Upper lobe of left lung (tissue), 6 donors: ENCODE measurements around the gene HEATR3. TPM values are rescaled to one million over a fixed set of nuclear protein-coding genes. Genes with fewer than 3 reads are reported as not detected.

ENCODE experiments used
- ATAC-seq, 2 donors: fragments of 200-7000 bp; cut with Tn5 transposase; one replicate each; pipeline ENCODE4 v1.9.1; 2022; ENCODE audit warnings: mild to moderate bottlenecking in 2 of 2, moderate library complexity in 2 of 2; ENCODE audit not compliant: low FRiP score in 2 of 2
- DNase-seq, 2 donors: peaks; one replicate each; pipeline ENCODE4 v3.0.0-alpha.2; 2019 to 2020
- H3K27ac ChIP-seq, 4 donors: fragments of 200-600 bp; sonication (generic); one replicate each; pipeline ENCODE4 v1.5.1; 2016 to 2019
- H3K27me3 ChIP-seq, 4 donors: fragments of 200-600 bp; sonication (generic); one replicate each; pipeline ENCODE4 v1.5.1; 2017 to 2019
- H3K36me3 ChIP-seq, 4 donors: fragments of 200-600 bp; sonication (generic); one replicate each; pipeline ENCODE4 v1.5.1; 2016 to 2019
- H3K4me1 ChIP-seq, 4 donors: fragments of 200-600 bp; sonication (generic); one replicate each; pipeline ENCODE4 v1.5.1; 2018 to 2019
- H3K4me3 ChIP-seq, 4 donors: fragments of 200-600 bp; sonication (generic); one replicate each; pipeline ENCODE4 v1.5.1; 2017 to 2019; ENCODE audit warnings: mild to moderate bottlenecking in 2 of 4, moderate library complexity in 1 of 4
- H3K9me3 ChIP-seq, 4 donors: fragments of 200-600 bp; sonication (generic); one replicate each; pipeline ENCODE4 v1.5.1; 2018 to 2019
- CTCF ChIP-seq, 6 experiments: fragments of 450-650 bp in 4 of 6; fragments of 200-600 bp in 2 of 6; sonication (generic) in 2 of 6; IDR thresholded peaks; one replicate each; pipeline ENCODE4 v1.5.1; 2016 to 2019; ENCODE audit warnings: antibody characterized with exemption in 6 of 6
- EP300 ChIP-seq, 4 donors: sonication (generic); formaldehyde crosslinking; IDR thresholded peaks; one replicate each; pipeline ENCODE4 v1.5.1; 2017; ENCODE audit warnings: antibody characterized with exemption in 4 of 4, control low read depth in 2 of 4
- POLR2A ChIP-seq, 4 donors: fragments of 450-650 bp; IDR thresholded peaks; one replicate each; pipeline ENCODE4 v1.5.1; 2016 to 2017; ENCODE audit warnings: antibody characterized with exemption in 4 of 4, mild to moderate bottlenecking in 2 of 4
- POLR2AphosphoS5 ChIP-seq, 2 donors: sonication (generic); formaldehyde crosslinking; IDR thresholded peaks; one replicate each; pipeline ENCODE4 v1.5.1; 2017; ENCODE audit warnings: antibody characterized with exemption in 2 of 2
- WGBS, 2 donors: methylation state at CpG; one replicate each; pipeline ENCODE4 v1.1.5; 2017 to 2018; 5-methylcytosine and 5-hydroxymethylcytosine counted together
- total RNA-seq, 6 donors: library from RNA; depleted of rRNA in 4 of 6; stranded (reverse); fragments of >200 nt in 4 of 6; gene quantifications; one replicate each; pipeline versions ENCODE4 v1.1.0 to v1.2.1, GENCODE V29; 2016 to 2021
- donor health status: DM: no; HTN: no; CAD: no; lungs with moderate emphysema.
- donor health status: DM: no; HTN: yes; CAD: no; lungs with severe emphysema.

The HEATR3 gene
- total RNA-seq, 6 donors from 2014 or later = 15.0 to 59.7 (median 25.1) TPM

GRCh38 chr16:50059669-50060068, 6.1 kb upstream of the HEATR3 start:
- TF ChIP-seq POLR2AphosphoS5 (IDR thresholded peaks at IDR 0.05) (no peak), EP300 (IDR thresholded peaks at IDR 0.05) (no peak), POLR2A (IDR thresholded peaks at IDR 0.05) (no peak), CTCF (IDR thresholded peaks at IDR 0.05) (no peak)
- 78 to 85% methylated on average over 3 of the region's 3 CpGs for WGBS, 2 donors

GRCh38 chr16:50061326-50061725, 4.4 kb upstream of the HEATR3 start:
- Histone ChIP-seq H3K4me1 (peaks cover 0 to 5% (median 1%) of the 10 kb centered on the region in 4 donors), H3K9me3 (peaks cover 4 to 9% (median 5%) of the 10 kb centered on the region in 4 donors), H3K27me3 (no peaks in the 10 kb centered on the region), H3K27ac (no peak overlapping the region), H3K4me3 (no peak overlapping the region), H3K36me3 (no peaks in the 10 kb centered on the region)
- 0 to 97% methylated on average over 1 of the region's 1 CpG for WGBS, 2 donors
- ATAC-seq (no peak), DNase-seq (no peak)
- TF ChIP-seq CTCF (IDR thresholded peaks at IDR 0.05) (no peak), POLR2AphosphoS5 (IDR thresholded peaks at IDR 0.05) (no peak), EP300 (IDR thresholded peaks at IDR 0.05) (no peak), POLR2A (IDR thresholded peaks at IDR 0.05) (no peak)

More at GRCh38 chr16:50059669-50060068, 6.1 kb upstream of the HEATR3 start:
- ATAC-seq = no peak
- no peaks in the 10 kb centered on the region for H3K4me1 ChIP-seq
- no peak overlapping the region for H3K4me3 ChIP-seq
- no peak overlapping the region for H3K27ac ChIP-seq
- no peaks in the 10 kb centered on the region for H3K27me3 ChIP-seq
- no peak for DNase-seq
- H3K9me3 ChIP-seq = peaks cover 7 to 15% (median 13%) of the 10 kb centered on the region in 4 donors
- no peaks in the 10 kb centered on the region for H3K36me3 ChIP-seq

- Histone ChIP-seq H3K9me3 (no peaks in the 10 kb centered on the region), H3K4me3 (peak overlapping the region in 3 of 4 donors; percentile 90 to 99 (median 99)), H3K27me3 (no peaks in the 10 kb centered on the region), H3K4me1 (peaks cover 21 to 27% (median 22%) of the 10 kb centered on the region in 4 donors), H3K27ac (peak overlapping the region; percentile 91 to 98 (median 94)), H3K36me3 (peaks cover 0 to 12% (median 7%) of the 10 kb centered on the region in 4 donors)
- DNase-seq (no peak), ATAC-seq (no peak)
- TF ChIP-seq POLR2A (IDR thresholded peaks at IDR 0.05) = no peak
- TF ChIP-seq CTCF (IDR thresholded peaks at IDR 0.05) = no peak
- no peak for TF ChIP-seq EP300 (IDR thresholded peaks at IDR 0.05)
- TF ChIP-seq POLR2AphosphoS5 (IDR thresholded peaks at IDR 0.05) = no peak
- WGBS, 2 donors = 83 to 86% methylated on average over 8 of the region's 8 CpGs
Measured at GRCh38 chr16:50065241-50065623, 538 bp upstream of the HEATR3 start.

GRCh38 chr16:50066482-50067289, 916 bp downstream of the HEATR3 start:
- H3K36me3 ChIP-seq = peaks cover 0 to 21% (median 15%) of the 10 kb centered on the region in 4 donors
- peak overlapping the region; percentile 91 to 98 (median 94) for H3K27ac ChIP-seq
- no peak for DNase-seq
- TF ChIP-seq POLR2AphosphoS5 (IDR thresholded peaks at IDR 0.05) (no peak), POLR2A (IDR thresholded peaks at IDR 0.05) (peak in 1 of 4 donors; percentile 25), CTCF (IDR thresholded peaks at IDR 0.05) (peak in 1 of 6 experiments; percentile 66), EP300 (IDR thresholded peaks at IDR 0.05) (no peak)
- peaks cover 21 to 27% (median 23%) of the 10 kb centered on the region in 4 donors for H3K4me1 ChIP-seq
- 32 to 56% methylated on average over 15 to 27 of the region's 34 CpGs for WGBS, 2 donors
- no peaks in the 10 kb centered on the region for H3K27me3 ChIP-seq
- H3K4me3 ChIP-seq = peak overlapping the region; percentile 90 to 99 (median 98)
- H3K9me3 ChIP-seq = no peaks in the 10 kb centered on the region
- ATAC-seq = no peak
